Right lobe of liver (tissue), 4 donors: ENCODE results near the gene ITPK1.

Experiments
- POLR2A ChIP-seq: fragments of 450-650 bp; IDR thresholded peaks from one replicate; pipeline ENCODE4 v1.6.1; 2017; ENCODE audit warnings: antibody characterized with exemption, mild to moderate bottlenecking
- TF ChIP-seq, protein P1 (sequence below), 4 donors: fragments of 200-600 bp in 3 of 4; fragments of 450-650 bp in 1 of 4; IDR thresholded peaks; one replicate each; pipeline versions ENCODE4 v1.5.1 to v1.8.0; 2016 to 2022; ENCODE audit warnings: antibody characterized with exemption in 4 of 4, mild to moderate bottlenecking in 2 of 4
- donor health status: DM: no; HTN: no; CAD: no.
- donor health status: DM: no; HTN: no; CAD: no.
- donor health status: DM: no; HTN: yes; CAD: no.

DNA sequence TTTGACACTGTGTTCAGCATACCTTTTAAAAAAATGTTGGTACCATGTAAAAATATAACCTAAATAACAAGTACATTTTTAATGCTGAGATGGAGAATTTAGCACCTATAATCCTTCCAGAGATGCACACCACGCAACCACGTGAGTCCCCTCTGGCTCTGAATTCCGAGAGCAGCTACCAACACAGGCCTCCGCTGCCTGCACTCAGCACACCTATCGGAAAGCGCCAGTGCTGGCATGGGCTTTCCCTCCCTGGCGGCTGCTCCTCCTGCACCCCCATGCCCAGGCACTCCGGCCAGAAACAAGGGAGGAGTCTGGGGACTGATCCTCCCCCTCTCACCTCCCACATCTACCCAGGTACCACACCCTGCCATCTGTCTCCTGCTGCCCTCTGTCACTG is 47.0 kb downstream of the ITPK1 start:
- TF ChIP-seq, protein P1, sequence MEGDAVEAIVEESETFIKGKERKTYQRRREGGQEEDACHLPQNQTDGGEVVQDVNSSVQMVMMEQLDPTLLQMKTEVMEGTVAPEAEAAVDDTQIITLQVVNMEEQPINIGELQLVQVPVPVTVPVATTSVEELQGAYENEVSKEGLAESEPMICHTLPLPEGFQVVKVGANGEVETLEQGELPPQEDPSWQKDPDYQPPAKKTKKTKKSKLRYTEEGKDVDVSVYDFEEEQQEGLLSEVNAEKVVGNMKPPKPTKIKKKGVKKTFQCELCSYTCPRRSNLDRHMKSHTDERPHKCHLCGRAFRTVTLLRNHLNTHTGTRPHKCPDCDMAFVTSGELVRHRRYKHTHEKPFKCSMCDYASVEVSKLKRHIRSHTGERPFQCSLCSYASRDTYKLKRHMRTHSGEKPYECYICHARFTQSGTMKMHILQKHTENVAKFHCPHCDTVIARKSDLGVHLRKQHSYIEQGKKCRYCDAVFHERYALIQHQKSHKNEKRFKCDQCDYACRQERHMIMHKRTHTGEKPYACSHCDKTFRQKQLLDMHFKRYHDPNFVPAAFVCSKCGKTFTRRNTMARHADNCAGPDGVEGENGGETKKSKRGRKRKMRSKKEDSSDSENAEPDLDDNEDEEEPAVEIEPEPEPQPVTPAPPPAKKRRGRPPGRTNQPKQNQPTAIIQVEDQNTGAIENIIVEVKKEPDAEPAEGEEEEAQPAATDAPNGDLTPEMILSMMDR (IDR thresholded peaks at IDR 0.05), result no peak
- TF ChIP-seq POLR2A, result no peak
